Measurements from ENCODE around the gene MAP2K7. TPM values are rescaled to one million over a fixed set of nuclear protein-coding genes. Genes with fewer than 3 reads are reported as not detected.

Gene MAP2K7
- total RNA-seq, 4 donors from 2014 or later = 13.9 to 23.4 (median 17.9) TPM

DNA sequence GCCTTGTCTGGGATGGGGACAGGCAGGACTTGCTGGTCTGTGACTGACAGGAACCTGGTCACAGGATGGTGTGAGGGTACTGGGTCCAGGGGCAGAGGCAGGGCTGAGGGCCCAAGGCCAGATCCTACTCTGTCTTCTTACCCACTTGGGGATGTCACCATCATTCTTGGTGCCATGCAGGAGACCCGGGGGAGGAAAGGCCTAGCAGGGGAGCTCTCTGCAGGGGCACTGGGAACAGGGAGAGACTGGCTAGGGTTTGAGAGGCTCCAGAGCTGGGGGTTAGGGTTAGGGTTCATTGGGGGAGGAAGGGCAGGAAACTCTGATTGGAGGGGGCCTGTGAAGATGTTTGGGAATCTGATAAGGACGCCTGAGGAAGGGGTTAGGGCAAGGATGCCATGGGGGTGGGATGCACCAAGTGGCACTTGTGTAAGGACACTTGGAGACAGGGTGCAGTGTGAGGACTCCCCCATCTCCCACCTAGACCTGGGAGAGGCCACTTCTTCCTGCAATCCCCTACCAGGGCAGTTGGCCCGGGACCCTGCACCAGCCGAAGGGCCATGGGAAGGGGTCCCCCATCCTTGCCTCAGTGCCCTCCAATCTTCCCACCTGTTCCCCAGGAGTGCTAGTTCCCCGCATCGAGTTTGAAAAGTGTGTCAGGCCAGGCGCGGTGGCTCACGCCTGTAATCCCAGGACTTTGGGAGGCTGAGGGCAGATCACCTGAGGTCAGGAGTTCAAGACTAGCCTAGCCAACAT is 36.4 kb upstream of the MAP2K7 start:
- ATAC-seq = no peak
- H3K27me3 ChIP-seq = peaks cover 71% of the 10 kb centered on the region
- peaks cover 0 to 10% of the 10 kb centered on the region in 2 donors for H3K36me3 ChIP-seq
- no peak overlapping the region for H3K27ac ChIP-seq
- no peak overlapping the region for H3K4me3 ChIP-seq
- TF ChIP-seq EP300 (IDR thresholded peaks at IDR 0.05) = no peak
- no peak for TF ChIP-seq POLR2AphosphoS5 (IDR thresholded peaks at IDR 0.05)
- TF ChIP-seq, protein P1, sequence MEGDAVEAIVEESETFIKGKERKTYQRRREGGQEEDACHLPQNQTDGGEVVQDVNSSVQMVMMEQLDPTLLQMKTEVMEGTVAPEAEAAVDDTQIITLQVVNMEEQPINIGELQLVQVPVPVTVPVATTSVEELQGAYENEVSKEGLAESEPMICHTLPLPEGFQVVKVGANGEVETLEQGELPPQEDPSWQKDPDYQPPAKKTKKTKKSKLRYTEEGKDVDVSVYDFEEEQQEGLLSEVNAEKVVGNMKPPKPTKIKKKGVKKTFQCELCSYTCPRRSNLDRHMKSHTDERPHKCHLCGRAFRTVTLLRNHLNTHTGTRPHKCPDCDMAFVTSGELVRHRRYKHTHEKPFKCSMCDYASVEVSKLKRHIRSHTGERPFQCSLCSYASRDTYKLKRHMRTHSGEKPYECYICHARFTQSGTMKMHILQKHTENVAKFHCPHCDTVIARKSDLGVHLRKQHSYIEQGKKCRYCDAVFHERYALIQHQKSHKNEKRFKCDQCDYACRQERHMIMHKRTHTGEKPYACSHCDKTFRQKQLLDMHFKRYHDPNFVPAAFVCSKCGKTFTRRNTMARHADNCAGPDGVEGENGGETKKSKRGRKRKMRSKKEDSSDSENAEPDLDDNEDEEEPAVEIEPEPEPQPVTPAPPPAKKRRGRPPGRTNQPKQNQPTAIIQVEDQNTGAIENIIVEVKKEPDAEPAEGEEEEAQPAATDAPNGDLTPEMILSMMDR (IDR thresholded peaks at IDR 0.05) = no peak
- no peak for TF ChIP-seq POLR2A (IDR thresholded peaks at IDR 0.05)
- peaks cover 0 to 48% (median 12%) of the 10 kb centered on the region in 3 donors for H3K4me1 ChIP-seq
- H3K9me3 ChIP-seq = no peaks in the 10 kb centered on the region
- 86 to 90% methylated on average over 3 to 7 of the region's 9 CpGs for WGBS, 2 donors (ENCODE audit: low coverage in 1 of 2)

- ATAC-seq = no peak
- H3K27me3 ChIP-seq = peaks cover 71% of the 10 kb centered on the region
- H3K4me3 ChIP-seq = peak overlapping the region in 1 of 2 donors; percentile 55
- H3K27ac ChIP-seq = no peak overlapping the region
- 22% methylated on average over 14 of the region's 21 CpGs; no CpG with 5 or more reads in 1 of the 2 donors for WGBS, 2 donors (ENCODE audit: low coverage in 1 of 2)
- peaks cover 0 to 52% (median 13%) of the 10 kb centered on the region in 3 donors for H3K4me1 ChIP-seq
- TF ChIP-seq POLR2AphosphoS5 (IDR thresholded peaks at IDR 0.05) (no peak), EP300 (IDR thresholded peaks at IDR 0.05) (no peak), POLR2A (IDR thresholded peaks at IDR 0.05) (no peak)
- TF ChIP-seq, protein P1 (IDR thresholded peaks at IDR 0.05) = no peak
- H3K9me3 ChIP-seq = no peaks in the 10 kb centered on the region
- H3K36me3 ChIP-seq = peaks cover 0 to 8% of the 10 kb centered on the region in 2 donors
These were observed 35.4 kb upstream of the MAP2K7 start for GRCh38 chr19:7868326-7868670.

- TF ChIP-seq, protein P1 (IDR thresholded peaks at IDR 0.05) = peak in 3 of 4 experiments; percentile 81 to 88 (median 85)
- TF ChIP-seq POLR2A (IDR thresholded peaks at IDR 0.05) (no peak), EP300 (IDR thresholded peaks at IDR 0.05) (no peak)
- Histone ChIP-seq H3K4me1 (peaks cover 0 to 57% (median 19%) of the 10 kb centered on the region in 3 donors), H3K36me3 (peaks cover 0 to 2% of the 10 kb centered on the region in 2 donors), H3K4me3 (peak overlapping the region; percentile 25 to 55), H3K9me3 (no peaks in the 10 kb centered on the region), H3K27me3 (peaks cover 71% of the 10 kb centered on the region), H3K27ac (peak overlapping the region in 3 of 4 donors; percentile 58 to 76 (median 70))
- no CpG with 5 or more reads among the region's 67 CpGs for WGBS, 2 donors (ENCODE audit: low coverage in 1 of 2)
- peak; percentile 77 for ATAC-seq
These were observed 34.8 kb upstream of the MAP2K7 start for GRCh38 chr19:7868671-7869452.

DNA sequence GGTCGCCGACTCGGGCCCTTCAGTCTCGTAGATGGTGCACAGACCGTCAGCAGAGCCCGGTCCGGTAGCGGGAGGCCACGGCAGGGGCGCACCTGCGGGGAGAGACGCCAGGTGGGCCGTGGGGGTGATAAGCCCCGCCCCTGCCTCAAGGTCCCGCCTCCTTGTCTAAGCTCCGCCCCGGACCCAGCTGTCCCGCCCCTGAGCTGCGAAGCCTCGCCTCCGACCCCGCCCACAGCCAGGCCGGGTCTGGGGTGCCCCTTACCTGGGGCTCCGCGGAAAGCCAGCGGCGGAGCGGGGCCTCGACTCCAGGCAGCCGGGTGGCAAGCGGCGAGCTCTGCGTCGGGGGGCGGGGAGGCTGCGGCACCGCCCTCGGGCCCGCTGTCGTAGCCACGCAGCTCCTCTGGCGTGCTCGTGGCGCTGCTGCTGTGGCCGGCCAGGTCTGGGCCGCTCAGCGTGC is 34.2 kb upstream of the MAP2K7 start:
- WGBS, 2 donors (ENCODE audit: low coverage in 1 of 2) = no CpG with 5 or more reads among the region's 47 CpGs
- peaks cover 71% of the 10 kb centered on the region for H3K27me3 ChIP-seq
- peak; percentile 55 for ATAC-seq
- peak overlapping the region in 3 of 4 donors; percentile 58 to 76 (median 70) for H3K27ac ChIP-seq
- H3K4me3 ChIP-seq = peak overlapping the region; percentile 25 to 55
- TF ChIP-seq POLR2AphosphoS5 (IDR thresholded peaks at IDR 0.05) = no peak
- TF ChIP-seq, protein P1 (IDR thresholded peaks at IDR 0.05) = peak in 1 of 4 experiments; percentile 18
- no peaks in the 10 kb centered on the region for H3K9me3 ChIP-seq
- peaks cover 0 to 63% (median 23%) of the 10 kb centered on the region in 3 donors for H3K4me1 ChIP-seq
- no peaks in the 10 kb centered on the region for H3K36me3 ChIP-seq

Data from gastroesophageal sphincter (tissue), 4 donors.